Femur (tissue), 1 donor: ENCODE data around the gene TAS2R31.
A peak's percentile ranks its signal among the peaks of the same experiment; 100 is the strongest.
"Not testable (repeated sequence)": the region's sequence is repeated elsewhere in the genome, so short reads cannot be mapped to it uniquely, and the experiment has no call there.

Experiments
- DNase-seq: peaks from one replicate; pipeline ENCODE4 v3.0.0-alpha.2; 2017

The TAS2R31 gene

GRCh38 chr12:11031307-11031706 lies at the start of gene TAS2R31:
TSS of gene TAS2R31 (minus strand) at chr12:11031407. CDS start at chr12:11031335, 72 bp downstream.
- no peak for DNase-seq

- no peak for DNase-seq
Measured at GRCh38 chr12:11078246-11078645, 47.0 kb upstream of the TAS2R31 start.

GRCh38 chr12:11075642-11076041 lies 44.4 kb upstream of the TAS2R31 start:
- DNase-seq: no peak

- DNase-seq: no peak
Measured at GRCh38 chr12:11071414-11071813, 40.2 kb upstream of the TAS2R31 start.

- no peak for DNase-seq
Measured at GRCh38 chr12:11070999-11071398, 39.8 kb upstream of the TAS2R31 start.

GRCh38 chr12:11069854-11070365 lies 38.7 kb upstream of the TAS2R31 start:
- DNase-seq: no peak

GRCh38 chr12:11067514-11067913 lies 36.3 kb upstream of the TAS2R31 start:
- DNase-seq: peak; percentile 28

- DNase-seq: not testable (repeated sequence)
Measured at GRCh38 chr12:11062194-11062593, 31.0 kb upstream of the TAS2R31 start, which contains the start of gene TAS2R46. TSS of gene TAS2R46 (minus strand) at chr12:11062294. CDS start at chr12:11062294, 0 bp downstream.

GRCh38 chr12:11059784-11060183 lies 28.6 kb upstream of the TAS2R31 start:
- DNase-seq: no peak

- DNase-seq: no peak
Measured at GRCh38 chr12:11059041-11059440, 27.8 kb upstream of the TAS2R31 start.

- no peak for DNase-seq
Measured at GRCh38 chr12:11055306-11055705, 24.1 kb upstream of the TAS2R31 start.

GRCh38 chr12:11049806-11050531 lies 18.8 kb upstream of the TAS2R31 start:
- not testable (repeated sequence) for DNase-seq

- not testable (repeated sequence) for DNase-seq
Measured at GRCh38 chr12:11041366-11041765, 10.2 kb upstream of the TAS2R31 start.

- no peak for DNase-seq
Measured at GRCh38 chr12:11040162-11040561, 9.0 kb upstream of the TAS2R31 start.

GRCh38 chr12:11039171-11039570 lies 8.0 kb upstream of the TAS2R31 start:
- no peak for DNase-seq

- not testable (repeated sequence) for DNase-seq
Measured at GRCh38 chr12:11033959-11034358, 2.8 kb upstream of the TAS2R31 start.

GRCh38 chr12:11026118-11026517 lies 5.1 kb downstream of the TAS2R31 start:
- DNase-seq: no peak

- DNase-seq: no peak
Measured at GRCh38 chr12:11023387-11023786, 7.8 kb downstream of the TAS2R31 start.

- DNase-seq: no peak
Measured at GRCh38 chr12:11022520-11022919, 8.7 kb downstream of the TAS2R31 start, which contains the start of gene TAS2R19. TSS of gene TAS2R19 (minus strand) at chr12:11022620. CDS start at chr12:11022571, 49 bp downstream.

- DNase-seq: no peak
Measured at GRCh38 chr12:11016937-11017336, 14.3 kb downstream of the TAS2R31 start.

GRCh38 chr12:11015775-11016430 lies 15.3 kb downstream of the TAS2R31 start:
- no peak for DNase-seq

- DNase-seq: no peak
Measured at GRCh38 chr12:11014234-11014633, 17.0 kb downstream of the TAS2R31 start.

- no peak for DNase-seq
Measured at GRCh38 chr12:11007608-11008007, 23.6 kb downstream of the TAS2R31 start.

- DNase-seq: no peak
Measured at GRCh38 chr12:10998204-10998603, 33.0 kb downstream of the TAS2R31 start, which contains the start of gene TAS2R20. TSS of gene TAS2R20 (minus strand) at chr12:10998304. CDS start at chr12:10997875, 429 bp downstream.
